Measurements from ENCODE around the gene CADPS. TPM values are rescaled to one million over a fixed set of nuclear protein-coding genes. Genes with fewer than 3 reads are reported as not detected.

CADPS gene
- polyA plus RNA-seq, 1 donor from 2014 or later = 118 TPM

GRCh38 chr3:62873451-62873760, 1.8 kb downstream of the CADPS start:
- Histone ChIP-seq H3K9me3 (ENCODE audit: low read length) (no peaks in the 10 kb centered on the region), H3K36me3 (ENCODE audit: insufficient read depth, low read length) (no peaks in the 10 kb centered on the region), H3K27ac (ENCODE audit: low read length) (peak overlapping the region; percentile 87), H3K4me3 (ENCODE audit: low read length) (peak overlapping the region; percentile 86), H3K79me2 (replicated peaks; ENCODE audit: insufficient read depth, low read length) (peaks cover 40% of the 10 kb centered on the region), H4K20me1 (ENCODE audit: insufficient read depth) (no peaks in the 10 kb centered on the region), H3K4me2 (ENCODE audit: low read length) (peak overlapping the region; percentile 66), H2AFZ (ENCODE audit: low read depth, low read length) (peak overlapping the region; percentile 72), H3K9ac (ENCODE audit: low read length) (peak overlapping the region; percentile 91), H3K9me2 (ENCODE audit: insufficient read depth, low read length) (no peaks in the 10 kb centered on the region), H3K27me3 (ENCODE audit: insufficient read depth, low read depth, low read length) (peaks cover 24% of the 10 kb centered on the region), H3F3A (ENCODE audit: insufficient read depth, low read length, poor library complexity, severe bottlenecking) (no peaks in the 10 kb centered on the region)
- no peak for TF ChIP-seq RAD21 (conservative IDR thresholded peaks at IDR 0.05)
- TF ChIP-seq TAF1 (IDR thresholded peaks at IDR 0.05; ENCODE audit: low read depth) = no peak
- TF ChIP-seq, protein P1, sequence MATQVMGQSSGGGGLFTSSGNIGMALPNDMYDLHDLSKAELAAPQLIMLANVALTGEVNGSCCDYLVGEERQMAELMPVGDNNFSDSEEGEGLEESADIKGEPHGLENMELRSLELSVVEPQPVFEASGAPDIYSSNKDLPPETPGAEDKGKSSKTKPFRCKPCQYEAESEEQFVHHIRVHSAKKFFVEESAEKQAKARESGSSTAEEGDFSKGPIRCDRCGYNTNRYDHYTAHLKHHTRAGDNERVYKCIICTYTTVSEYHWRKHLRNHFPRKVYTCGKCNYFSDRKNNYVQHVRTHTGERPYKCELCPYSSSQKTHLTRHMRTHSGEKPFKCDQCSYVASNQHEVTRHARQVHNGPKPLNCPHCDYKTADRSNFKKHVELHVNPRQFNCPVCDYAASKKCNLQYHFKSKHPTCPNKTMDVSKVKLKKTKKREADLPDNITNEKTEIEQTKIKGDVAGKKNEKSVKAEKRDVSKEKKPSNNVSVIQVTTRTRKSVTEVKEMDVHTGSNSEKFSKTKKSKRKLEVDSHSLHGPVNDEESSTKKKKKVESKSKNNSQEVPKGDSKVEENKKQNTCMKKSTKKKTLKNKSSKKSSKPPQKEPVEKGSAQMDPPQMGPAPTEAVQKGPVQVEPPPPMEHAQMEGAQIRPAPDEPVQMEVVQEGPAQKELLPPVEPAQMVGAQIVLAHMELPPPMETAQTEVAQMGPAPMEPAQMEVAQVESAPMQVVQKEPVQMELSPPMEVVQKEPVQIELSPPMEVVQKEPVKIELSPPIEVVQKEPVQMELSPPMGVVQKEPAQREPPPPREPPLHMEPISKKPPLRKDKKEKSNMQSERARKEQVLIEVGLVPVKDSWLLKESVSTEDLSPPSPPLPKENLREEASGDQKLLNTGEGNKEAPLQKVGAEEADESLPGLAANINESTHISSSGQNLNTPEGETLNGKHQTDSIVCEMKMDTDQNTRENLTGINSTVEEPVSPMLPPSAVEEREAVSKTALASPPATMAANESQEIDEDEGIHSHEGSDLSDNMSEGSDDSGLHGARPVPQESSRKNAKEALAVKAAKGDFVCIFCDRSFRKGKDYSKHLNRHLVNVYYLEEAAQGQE (IDR thresholded peaks at IDR 0.05; ENCODE audit: borderline replicate concordance) = no peak
- no peak for TF ChIP-seq EZH2 (IDR thresholded peaks at IDR 0.05; ENCODE audit: borderline replicate concordance, insufficient read depth, low read length, poor library complexity, severe bottlenecking)
- no peak for TF ChIP-seq POLR2AphosphoS5 (IDR thresholded peaks at IDR 0.05)
- no peak for TF ChIP-seq CTCF (IDR thresholded peaks at IDR 0.05; ENCODE audit: poor library complexity, severe bottlenecking)
- no peak for TF ChIP-seq SMC3 (conservative IDR thresholded peaks at IDR 0.05; ENCODE audit: poor library complexity)
- TF ChIP-seq EP300 (conservative IDR thresholded peaks at IDR 0.05; ENCODE audit: poor library complexity, severe bottlenecking) = no peak
- no peak for TF ChIP-seq MXI1 (conservative IDR thresholded peaks at IDR 0.05; ENCODE audit: poor library complexity, severe bottlenecking)

DNA sequence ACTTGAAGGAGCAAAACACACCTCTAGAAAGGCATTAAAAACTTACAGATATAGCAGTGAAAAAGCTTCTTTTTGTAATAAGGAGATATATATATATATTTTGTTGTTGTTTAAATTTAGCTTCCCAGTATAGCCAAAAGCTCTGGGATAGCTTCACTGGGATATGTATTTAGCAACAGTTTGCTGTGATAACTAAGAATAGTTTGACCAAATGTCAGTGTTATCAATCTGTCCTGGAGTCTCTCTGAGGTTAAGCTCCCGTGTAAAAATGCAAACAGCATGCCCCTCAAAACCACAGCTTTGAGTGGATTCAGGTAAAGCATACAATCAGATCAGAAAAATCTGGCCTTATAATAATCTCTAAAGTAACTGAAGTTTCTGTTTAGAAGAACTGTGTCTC, 2.9 kb downstream of the CADPS start:
- TF ChIP-seq, protein P1 (IDR thresholded peaks at IDR 0.05; ENCODE audit: borderline replicate concordance) = no peak
- no peak for TF ChIP-seq RAD21 (conservative IDR thresholded peaks at IDR 0.05)
- no peak for TF ChIP-seq CTCF (IDR thresholded peaks at IDR 0.05; ENCODE audit: poor library complexity, severe bottlenecking)
- no peak for TF ChIP-seq TAF1 (IDR thresholded peaks at IDR 0.05; ENCODE audit: low read depth)
- no peak for TF ChIP-seq POLR2AphosphoS5 (IDR thresholded peaks at IDR 0.05)
- no peak for TF ChIP-seq SMC3 (conservative IDR thresholded peaks at IDR 0.05; ENCODE audit: poor library complexity)
- TF ChIP-seq EP300 (conservative IDR thresholded peaks at IDR 0.05; ENCODE audit: poor library complexity, severe bottlenecking) = no peak
- no peak for TF ChIP-seq EZH2 (IDR thresholded peaks at IDR 0.05; ENCODE audit: borderline replicate concordance, insufficient read depth, low read length, poor library complexity, severe bottlenecking)
- TF ChIP-seq MXI1 (conservative IDR thresholded peaks at IDR 0.05; ENCODE audit: poor library complexity, severe bottlenecking) = no peak
- no peak overlapping the region for H3K9ac ChIP-seq (ENCODE audit: low read length)
- no peaks in the 10 kb centered on the region for H3F3A ChIP-seq (ENCODE audit: insufficient read depth, low read length, poor library complexity, severe bottlenecking)
- H3K4me2 ChIP-seq (ENCODE audit: low read length) = peak overlapping the region; percentile 66
- H3K27ac ChIP-seq (ENCODE audit: low read length) = no peak overlapping the region
- peak overlapping the region; percentile 86 for H3K4me3 ChIP-seq (ENCODE audit: low read length)
- H3K36me3 ChIP-seq (ENCODE audit: insufficient read depth, low read length) = no peaks in the 10 kb centered on the region
- H3K9me3 ChIP-seq (ENCODE audit: low read length) = no peaks in the 10 kb centered on the region
- peaks cover 40% of the 10 kb centered on the region for H3K79me2 ChIP-seq (replicated peaks; ENCODE audit: insufficient read depth, low read length)
- H3K27me3 ChIP-seq (ENCODE audit: insufficient read depth, low read depth, low read length) = peaks cover 14% of the 10 kb centered on the region
- no peaks in the 10 kb centered on the region for H3K9me2 ChIP-seq (ENCODE audit: insufficient read depth, low read length)
- no peaks in the 10 kb centered on the region for H4K20me1 ChIP-seq (ENCODE audit: insufficient read depth)
- no peak overlapping the region for H2AFZ ChIP-seq (ENCODE audit: low read depth, low read length)

Measured in neural cell (in vitro differentiated cells).